A549 (cell line): Measurements from ENCODE around the gene NSMF. TPM values are rescaled to one million over a fixed set of nuclear protein-coding genes. Genes with fewer than 3 reads are reported as not detected.

Experiments
- ATAC-seq, 2 experiments: fragments of 200-7000 bp in 1 of 2; fragments of >200 bp in 1 of 2; cut with Nextera tagmentation in 1 of 2; cut with Tn5 transposase in 1 of 2; 3 replicates each; pipeline versions ENCODE4 v1.8.0 to v1.9.1; 2018 to 2020; ENCODE audit warnings: mild to moderate bottlenecking in 1 of 2, moderate library complexity in 1 of 2
- CTCF ChIA-PET: fragments of 300-600 bp; sonication (Branson Sonifier 250); formaldehyde crosslinking; extraction: SDS; loops from one replicate; lab custom pipeline; 2021; ENCODE audit warnings: antibody characterized with exemption, inconsistent platforms; lab: Yijun Ruan, JAX
- POLR2A ChIA-PET: fragments of 350-600 bp; formaldehyde crosslinking; extraction: SDS; loops from one replicate; lab custom pipeline; 2021; ENCODE audit warnings: antibody characterized with exemption, inconsistent platforms; lab: Yijun Ruan, JAX
- DNase-seq, 2 experiments: peaks; one replicate each; pipeline versions ENCODE4 v3.0.0 to v3.0.0-alpha.2; 2011 to 2016; ENCODE audit warnings: low read depth in 1 of 2, low spot score in 1 of 2
- FAIRE-seq: peaks from 2 replicates; lab custom pipeline; 2011; peaks lifted over from hg19 to GRCh38; lab: Jason Lieb, UNC
- H3K27ac ChIP-seq, 2 experiments: fragments of >200 bp; sonication (Bioruptor Twin); formaldehyde crosslinking; 3 replicates each; pipeline ENCODE4 v1.5.1; 2016 to 2017
- H3K4me1 ChIP-seq: fragments of >200 bp; sonication (Bioruptor Twin); formaldehyde crosslinking; 3 replicates; pipeline ENCODE4 v1.6.1; 2016
- H3K4me2 ChIP-seq: fragments of >200 bp; sonication (Bioruptor Twin); formaldehyde crosslinking; 3 replicates; pipeline ENCODE4 v1.6.1; 2016
- H3K4me3 ChIP-seq: fragments of >200 bp; sonication (Bioruptor Twin); formaldehyde crosslinking; 3 replicates; pipeline ENCODE4 v1.5.1; 2016
- H3K9me3 ChIP-seq: fragments of >200 bp; sonication (Bioruptor Twin); formaldehyde crosslinking; 3 replicates; pipeline ENCODE4 v1.6.1; 2016
- CBX2 ChIP-seq: fragments of 200-600 bp; sonication (generic); IDR thresholded peaks from 2 replicates; pipeline ENCODE4 v1.6.1; 2016; ENCODE audit warnings: low read depth, mild to moderate bottlenecking, borderline replicate concordance
- CBX8 ChIP-seq: fragments of 200-600 bp; sonication (generic); IDR thresholded peaks from 2 replicates; pipeline ENCODE4 v1.6.1; 2016
- FOXS1 ChIP-seq: fragments of 250-450 bp; sonication (Bioruptor Pico); IDR thresholded peaks from 2 replicates; pipeline ENCODE4 v1.5.0; 2020; ENCODE audit warnings: mild to moderate bottlenecking, moderate library complexity
- HOXA7 ChIP-seq: fragments of 250-450 bp; sonication (Bioruptor Pico); IDR thresholded peaks from 2 replicates; pipeline ENCODE4 v1.5.0; 2020; ENCODE audit warnings: mild to moderate bottlenecking, moderate library complexity
- JUNB ChIP-seq: fragments of >200 bp; sonication (Bioruptor Twin); formaldehyde crosslinking; IDR thresholded peaks from 2 replicates; pipeline ENCODE4 v1.6.1; 2016
- KDM1A ChIP-seq: fragments of 200-600 bp; sonication (generic); IDR thresholded peaks from 2 replicates; pipeline ENCODE4 v1.6.1; 2016; ENCODE audit warnings: low read depth, mild to moderate bottlenecking
- MAFK ChIP-seq: fragments of 450-650 bp; IDR thresholded peaks from 2 replicates; pipeline ENCODE4 v1.6.1; 2014; ENCODE audit not compliant: partially characterized antibody
- MAZ ChIP-seq: fragments of 150-350 bp; IDR thresholded peaks from 2 replicates; pipeline ENCODE4 v1.6.1; 2014; ENCODE audit warnings: antibody characterized with exemption, low read depth, low read length, borderline replicate concordance
- NPAS2 ChIP-seq: fragments of 250-450 bp; sonication (Bioruptor Pico); IDR thresholded peaks from 2 replicates; pipeline ENCODE4 v1.8.0; 2022; ENCODE audit warnings: mild to moderate bottlenecking, moderate library complexity, borderline replicate concordance
- RARB ChIP-seq: fragments of 250-450 bp; sonication (Bioruptor Pico); IDR thresholded peaks from 2 replicates; pipeline ENCODE4 v1.8.0; 2021; ENCODE audit warnings: mild to moderate bottlenecking, moderate library complexity
- RFX5 ChIP-seq: fragments of 450-650 bp; IDR thresholded peaks from 2 replicates; pipeline ENCODE4 v1.7.1; 2014; ENCODE audit warnings: antibody characterized with exemption, mild to moderate bottlenecking, moderate library complexity
- SMC3 ChIP-seq: fragments of >200 bp; sonication (Bioruptor Twin); formaldehyde crosslinking; IDR thresholded peaks from 3 replicates; pipeline ENCODE4 v1.6.1; 2018; ENCODE audit warnings: inconsistent platforms
- ZFP36 ChIP-seq: fragments of 450-650 bp; IDR thresholded peaks from 2 replicates; pipeline ENCODE4 v1.6.1; 2014; ENCODE audit warnings: borderline replicate concordance; ENCODE audit not compliant: partially characterized antibody
- WGBS: methylation state at CpG from one replicate; pipeline ENCODE4 v1.1.6; 2017; ENCODE audit errors: missing lambda C conversion rate; 5-methylcytosine and 5-hydroxymethylcytosine counted together
- polyA plus RNA-seq, 4 experiments: library from polyadenylated mRNA; depleted of rRNA in 3 of 4; stranded (reverse); fragments of >200 nt; fragmentation: RNase III in 1 of 4; extraction: RNeasy Plus Mini Kit Qiagen cat#74134 plus additional on column Dnase treatment in 1 of 4; gene quantifications; 2 replicates in 3 of 4; 3 replicates in 1 of 4; pipeline ENCODE4 v1.2.3, GENCODE V29; 2011 to 2017
- TF ChIP-seq, protein P1 (sequence below): IDR thresholded peaks from 2 replicates; pipeline ENCODE4 v1.6.1; 2012; ENCODE audit warnings: low read depth, borderline replicate concordance
- TF ChIP-seq, protein P2 (sequence below): fragments of >200 bp; sonication (Bioruptor Twin); formaldehyde crosslinking; IDR thresholded peaks from 3 replicates; pipeline ENCODE4 v1.5.1; 2016
- TF ChIP-seq, protein P3 (sequence below): fragments of 250-450 bp; sonication (Bioruptor Pico); IDR thresholded peaks from 2 replicates; pipeline ENCODE4 v1.5.0; 2020; ENCODE audit warnings: low read depth, mild to moderate bottlenecking, moderate library complexity
- TF ChIP-seq, protein P4 (sequence below): IDR thresholded peaks from 2 replicates; pipeline ENCODE4 v1.6.1; 2012

Gene NSMF
- polyA plus RNA-seq, 2 of the 4 experiments (the other 2 are of a cell fraction), result 16.0 to 29.2 TPM

DNA sequence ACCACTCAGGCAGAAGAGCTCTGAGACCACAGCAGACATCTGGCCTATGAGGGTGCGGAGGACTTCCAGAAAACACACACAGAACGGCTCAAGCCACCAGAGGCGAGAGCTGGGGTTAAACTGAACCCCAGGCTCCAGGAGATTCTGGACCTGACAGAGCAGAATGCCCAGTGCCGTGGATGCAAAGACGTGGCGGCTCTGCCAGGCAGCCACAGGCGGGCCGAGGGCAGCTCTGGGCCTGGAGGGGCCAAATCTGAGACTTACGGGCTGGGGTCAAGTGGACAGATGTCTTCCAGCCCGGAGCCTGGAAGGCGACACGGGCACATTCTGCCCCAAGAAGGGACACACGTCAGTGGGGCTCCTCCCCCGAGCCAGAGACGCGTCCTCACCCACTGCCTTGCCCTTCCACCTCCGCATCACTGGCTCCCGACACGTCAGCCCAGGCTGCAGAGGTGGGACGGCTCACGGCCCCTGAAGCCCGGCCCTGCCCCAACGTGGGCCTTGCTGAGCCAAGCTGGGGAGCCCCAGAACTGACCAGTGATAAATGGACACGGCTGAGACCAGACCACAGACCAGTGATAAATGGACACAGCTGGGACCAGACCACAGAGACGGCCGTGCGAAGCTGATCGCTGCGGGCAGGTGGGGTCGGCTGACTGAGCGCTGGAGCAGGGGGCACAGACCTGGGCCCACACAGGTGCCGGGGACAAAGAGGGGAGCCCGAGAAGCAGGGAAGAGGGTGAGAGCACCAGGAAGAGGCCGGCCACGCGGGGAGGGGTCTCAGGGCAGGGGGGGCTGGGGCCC is 40.9 kb upstream of the NSMF start:
- Histone ChIP-seq H3K9me3 (no peaks in the 10 kb centered on the region), H3K4me3 (no peak overlapping the region), H3K4me1 (peaks cover 5% of the 10 kb centered on the region; the same call in 2 of the 3 replicates), H3K27ac (no peak overlapping the region), H3K4me2 (no peak overlapping the region)
- ATAC-seq, result no peak
- no peak for DNase-seq
- TF ChIP-seq RARB (CRISPR knock-in tag) (no peak), JUNB (no peak), MAFK (no peak)
- TF ChIP-seq, protein P1, sequence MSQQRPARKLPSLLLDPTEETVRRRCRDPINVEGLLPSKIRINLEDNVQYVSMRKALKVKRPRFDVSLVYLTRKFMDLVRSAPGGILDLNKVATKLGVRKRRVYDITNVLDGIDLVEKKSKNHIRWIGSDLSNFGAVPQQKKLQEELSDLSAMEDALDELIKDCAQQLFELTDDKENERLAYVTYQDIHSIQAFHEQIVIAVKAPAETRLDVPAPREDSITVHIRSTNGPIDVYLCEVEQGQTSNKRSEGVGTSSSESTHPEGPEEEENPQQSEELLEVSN, result no peak
- 92% methylated on average over 31 of the region's 36 CpGs for WGBS
- FAIRE-seq, result no peak
- POLR2A ChIA-PET, result interaction anchor here (0.6 kb wide), 1 partner anchor 119 kb away, joined by 3 read pairs; the partner anchor contains the start of gene EHMT1
- CTCF ChIA-PET, result interaction anchor here (1.5 kb wide), 1 partner anchor 18 kb away, joined by 3 read pairs; no protein-coding TSS in a partner anchor

DNA sequence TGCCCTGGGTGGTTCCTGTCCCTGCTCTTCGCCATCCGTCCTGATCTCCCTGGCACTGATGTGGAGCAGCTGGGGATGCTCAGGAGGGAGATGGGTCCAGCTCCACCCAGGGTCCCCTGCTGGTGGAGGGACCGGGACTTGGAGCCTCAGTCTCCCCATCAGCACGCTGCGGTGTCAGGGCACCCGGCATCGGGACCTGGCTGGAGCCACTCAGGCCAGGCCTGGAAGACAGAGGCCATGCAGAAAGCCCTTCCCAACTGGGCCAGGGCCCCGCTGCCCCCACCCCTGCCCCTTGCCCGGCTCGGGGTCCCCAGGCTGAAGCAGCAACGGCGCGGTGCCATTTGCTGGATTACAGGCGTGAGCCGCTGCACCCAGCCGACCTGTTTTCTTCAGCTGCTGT is 40.3 kb upstream of the NSMF start:
- POLR2A ChIA-PET, result interaction anchor here (0.6 kb wide), 1 partner anchor 119 kb away, joined by 3 read pairs; the partner anchor contains the start of gene EHMT1
- CTCF ChIA-PET, result interaction anchor here (0.6 kb wide), 1 partner anchor 155 kb away, joined by 3 read pairs; no protein-coding TSS in a partner anchor
- no peak for FAIRE-seq

DNA sequence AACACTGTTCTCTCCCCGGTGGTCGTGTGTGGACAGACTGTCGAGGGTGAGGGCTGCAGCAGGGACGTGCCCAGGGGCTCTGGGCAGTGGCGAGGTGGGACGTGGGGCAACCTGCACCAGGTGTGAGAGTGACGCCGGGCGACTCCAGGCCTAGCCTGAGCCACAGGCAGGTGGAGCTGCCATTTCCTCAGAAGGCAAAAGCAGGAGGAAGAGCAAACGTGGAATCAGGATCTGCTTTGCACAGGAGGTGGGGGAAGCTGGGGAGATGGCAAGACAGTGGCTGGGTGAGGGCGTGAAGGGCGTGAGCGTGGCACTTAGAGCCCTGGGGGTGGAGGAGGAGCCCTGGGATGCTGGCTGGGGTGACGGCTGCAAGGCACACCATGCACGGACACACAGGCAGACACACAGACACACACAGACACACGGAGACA is 39.6 kb upstream of the NSMF start:
- FAIRE-seq, result no peak
- DNase-seq, result no peak

More for the DNA sequence above, 40.3 kb upstream of the NSMF start:
- Histone ChIP-seq H3K27ac (no peak overlapping the region), H3K9me3 (no peaks in the 10 kb centered on the region), H3K4me1 (peaks cover 5% of the 10 kb centered on the region; the same call in 2 of the 3 replicates)
- no peak for DNase-seq
- TF ChIP-seq NPAS2 (CRISPR knock-in tag), result no peak
- no peak for TF ChIP-seq HOXA7 (CRISPR knock-in tag)
- TF ChIP-seq MAFK, result no peak
- TF ChIP-seq, protein P2, sequence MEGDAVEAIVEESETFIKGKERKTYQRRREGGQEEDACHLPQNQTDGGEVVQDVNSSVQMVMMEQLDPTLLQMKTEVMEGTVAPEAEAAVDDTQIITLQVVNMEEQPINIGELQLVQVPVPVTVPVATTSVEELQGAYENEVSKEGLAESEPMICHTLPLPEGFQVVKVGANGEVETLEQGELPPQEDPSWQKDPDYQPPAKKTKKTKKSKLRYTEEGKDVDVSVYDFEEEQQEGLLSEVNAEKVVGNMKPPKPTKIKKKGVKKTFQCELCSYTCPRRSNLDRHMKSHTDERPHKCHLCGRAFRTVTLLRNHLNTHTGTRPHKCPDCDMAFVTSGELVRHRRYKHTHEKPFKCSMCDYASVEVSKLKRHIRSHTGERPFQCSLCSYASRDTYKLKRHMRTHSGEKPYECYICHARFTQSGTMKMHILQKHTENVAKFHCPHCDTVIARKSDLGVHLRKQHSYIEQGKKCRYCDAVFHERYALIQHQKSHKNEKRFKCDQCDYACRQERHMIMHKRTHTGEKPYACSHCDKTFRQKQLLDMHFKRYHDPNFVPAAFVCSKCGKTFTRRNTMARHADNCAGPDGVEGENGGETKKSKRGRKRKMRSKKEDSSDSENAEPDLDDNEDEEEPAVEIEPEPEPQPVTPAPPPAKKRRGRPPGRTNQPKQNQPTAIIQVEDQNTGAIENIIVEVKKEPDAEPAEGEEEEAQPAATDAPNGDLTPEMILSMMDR, result no peak
- no peak for TF ChIP-seq RFX5
- no peak for TF ChIP-seq SMC3
- no peak for TF ChIP-seq KDM1A
- TF ChIP-seq CBX8, result no peak
- no peak for TF ChIP-seq MAZ
- TF ChIP-seq, all 56 proteins: peak for 0
- no peak for ATAC-seq
- H3K4me2 ChIP-seq, result no peak overlapping the region
- WGBS, result 90% methylated on average over 9 of the region's 16 CpGs
- no peak overlapping the region for H3K4me3 ChIP-seq

More for the DNA sequence above, 39.6 kb upstream of the NSMF start:
- Histone ChIP-seq H3K4me1 (peaks cover 5% of the 10 kb centered on the region; the same call in 2 of the 3 replicates), H3K9me3 (no peaks in the 10 kb centered on the region), H3K27ac (no peak overlapping the region), H3K4me3 (no peak overlapping the region), H3K4me2 (no peak overlapping the region)
- ChIA-PET CTCF (interaction anchor here (0.6 kb wide), 1 partner anchor 155 kb away, joined by 3 read pairs; no protein-coding TSS in a partner anchor), POLR2A (no interaction called here)
- TF ChIP-seq, protein P3, sequence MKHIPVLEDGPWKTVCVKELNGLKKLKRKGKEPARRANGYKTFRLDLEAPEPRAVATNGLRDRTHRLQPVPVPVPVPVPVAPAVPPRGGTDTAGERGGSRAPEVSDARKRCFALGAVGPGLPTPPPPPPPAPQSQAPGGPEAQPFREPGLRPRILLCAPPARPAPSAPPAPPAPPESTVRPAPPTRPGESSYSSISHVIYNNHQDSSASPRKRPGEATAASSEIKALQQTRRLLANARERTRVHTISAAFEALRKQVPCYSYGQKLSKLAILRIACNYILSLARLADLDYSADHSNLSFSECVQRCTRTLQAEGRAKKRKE (CRISPR knock-in tag), result no peak
- TF ChIP-seq, protein P4, sequence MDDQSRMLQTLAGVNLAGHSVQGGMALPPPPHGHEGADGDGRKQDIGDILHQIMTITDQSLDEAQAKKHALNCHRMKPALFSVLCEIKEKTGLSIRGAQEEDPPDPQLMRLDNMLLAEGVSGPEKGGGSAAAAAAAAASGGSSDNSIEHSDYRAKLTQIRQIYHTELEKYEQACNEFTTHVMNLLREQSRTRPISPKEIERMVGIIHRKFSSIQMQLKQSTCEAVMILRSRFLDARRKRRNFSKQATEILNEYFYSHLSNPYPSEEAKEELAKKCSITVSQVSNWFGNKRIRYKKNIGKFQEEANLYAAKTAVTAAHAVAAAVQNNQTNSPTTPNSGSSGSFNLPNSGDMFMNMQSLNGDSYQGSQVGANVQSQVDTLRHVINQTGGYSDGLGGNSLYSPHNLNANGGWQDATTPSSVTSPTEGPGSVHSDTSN, result no peak
- TF ChIP-seq ZFP36 (no peak), SMC3 (no peak), CBX2 (no peak), MAFK (no peak), FOXS1 (CRISPR knock-in tag) (no peak)
- WGBS, result 72% methylated on average over 11 of the region's 16 CpGs
- ATAC-seq, result no peak
